Activated naive CD8-positive, alpha-beta T cell treated with anti-CD3 and anti-CD28 coated beads, Interleukin-2, amount 50 U/mL, for 24 hours (primary cell): ENCODE results near the gene PRAMEF12.

Experiments used
- ATAC-seq: fragments of 150-1000 bp; cut with Tn5 transposase; one replicate; pipeline ENCODE4 v1.10.0; 2021
- DNase-seq: peaks from one replicate; pipeline ENCODE4 v3.0.0; 2021
- H3K27ac Mint-ChIP-seq: one replicate; pipeline ENCODE4 v1.8.0; 2021; ENCODE audit warnings: mild to moderate bottlenecking, mixed read lengths
- H3K27me3 Mint-ChIP-seq: one replicate; pipeline ENCODE4 v1.8.0; 2021; ENCODE audit warnings: mixed read lengths
- H3K36me3 Mint-ChIP-seq: one replicate; pipeline ENCODE4 v1.8.0; 2021; ENCODE audit warnings: low read depth, mixed read lengths
- H3K4me1 Mint-ChIP-seq: one replicate; pipeline ENCODE4 v1.8.0; 2021; ENCODE audit warnings: mixed read lengths
- H3K4me3 Mint-ChIP-seq: one replicate; pipeline ENCODE4 v1.8.0; 2021; ENCODE audit warnings: mild to moderate bottlenecking, moderate library complexity, mixed read lengths
- H3K9me3 Mint-ChIP-seq: one replicate; pipeline ENCODE4 v1.8.0; 2021; ENCODE audit warnings: mixed read lengths

The PRAMEF12 gene

DNA sequence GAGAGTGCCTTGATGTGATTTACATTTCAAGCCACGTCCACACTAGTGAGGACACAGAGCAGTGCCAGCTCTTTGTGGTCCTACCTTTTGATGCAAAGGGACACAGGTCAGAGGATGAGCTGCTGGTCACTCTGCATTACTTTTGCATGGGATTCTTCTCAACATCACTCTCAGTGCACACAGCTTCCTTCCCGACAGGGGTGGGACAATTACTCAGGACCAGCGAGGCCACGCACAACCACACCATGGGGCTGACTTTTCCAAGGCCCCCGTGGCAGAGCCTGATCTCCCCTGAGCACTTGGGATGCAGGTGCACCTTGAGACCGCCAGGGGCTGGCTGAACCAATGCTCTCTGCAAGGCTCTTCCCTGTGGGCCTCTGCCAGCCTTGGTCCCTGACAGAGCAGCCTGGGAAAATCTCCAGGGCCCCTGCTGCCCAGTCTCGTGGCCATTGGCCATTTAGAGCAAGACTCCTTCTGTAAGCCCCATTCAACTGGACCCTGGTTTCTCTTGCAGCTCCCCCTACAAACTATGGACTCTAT lies 13.2 kb upstream of the PRAMEF12 start:
- H3K4me1 Mint-ChIP-seq = no peaks in the 10 kb centered on the region
- no peak for DNase-seq
- ATAC-seq = no peak
- H3K4me3 Mint-ChIP-seq = no peak overlapping the region
- H3K27ac Mint-ChIP-seq = no peak overlapping the region
- H3K9me3 Mint-ChIP-seq = no peaks in the 10 kb centered on the region
- H3K27me3 Mint-ChIP-seq = peaks cover 10% of the 10 kb centered on the region
- H3K36me3 Mint-ChIP-seq = no peaks in the 10 kb centered on the region

DNA sequence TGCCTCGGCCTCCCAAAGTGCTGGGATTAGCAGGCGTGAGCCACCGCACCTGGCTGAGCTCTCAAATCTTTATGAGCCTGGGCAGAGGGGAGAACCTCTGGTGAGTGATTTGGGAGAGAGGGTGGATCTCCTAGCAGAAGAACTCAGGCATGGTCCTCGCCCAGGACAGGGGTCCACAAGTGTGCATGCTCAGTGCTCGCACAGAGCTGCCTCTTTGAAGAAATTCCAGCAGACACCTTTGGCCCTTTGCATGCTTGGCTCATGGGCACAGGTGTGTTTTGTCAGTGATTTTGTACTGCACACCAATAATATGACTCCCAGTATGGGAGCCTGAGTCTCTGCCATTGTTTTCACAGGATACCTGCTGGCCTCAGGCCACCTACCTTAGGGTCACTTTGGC lies 11.8 kb upstream of the PRAMEF12 start:
- H3K36me3 Mint-ChIP-seq = no peaks in the 10 kb centered on the region
- no peak overlapping the region for H3K27ac Mint-ChIP-seq
- H3K27me3 Mint-ChIP-seq = peaks cover 11% of the 10 kb centered on the region
- no peak for DNase-seq
- no peaks in the 10 kb centered on the region for H3K4me1 Mint-ChIP-seq
- ATAC-seq = no peak
- no peaks in the 10 kb centered on the region for H3K9me3 Mint-ChIP-seq
- H3K4me3 Mint-ChIP-seq = no peak overlapping the region

- peaks cover 10% of the 10 kb centered on the region for H3K27me3 Mint-ChIP-seq
- H3K36me3 Mint-ChIP-seq = no peaks in the 10 kb centered on the region
- H3K4me1 Mint-ChIP-seq = no peaks in the 10 kb centered on the region
- ATAC-seq = no peak
- no peaks in the 10 kb centered on the region for H3K9me3 Mint-ChIP-seq
- no peak overlapping the region for H3K4me3 Mint-ChIP-seq
- DNase-seq = no peak
- no peak overlapping the region for H3K27ac Mint-ChIP-seq
Measured at GRCh38 chr1:12762766-12763165, 10.8 kb upstream of the PRAMEF12 start.

DNA sequence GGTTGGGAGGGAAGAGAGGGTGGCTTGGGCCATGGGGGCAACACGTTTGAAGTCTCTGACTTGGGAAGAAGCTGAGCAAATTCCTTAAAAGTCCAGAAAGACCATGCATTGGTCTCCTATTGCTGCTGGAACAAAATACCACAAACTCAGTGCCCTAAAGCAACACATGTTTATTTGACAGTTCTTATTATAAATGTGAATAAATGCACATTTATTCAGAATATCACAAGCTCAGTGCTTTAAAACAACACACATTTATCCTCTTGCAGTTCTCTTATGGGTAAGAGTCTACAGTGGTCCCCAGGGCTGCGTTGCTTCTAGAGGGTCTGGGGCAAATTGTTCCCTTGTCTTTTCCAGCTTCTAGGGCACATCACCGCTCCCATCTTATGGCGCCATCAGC lies 10.1 kb upstream of the PRAMEF12 start:
- ATAC-seq (no peak), DNase-seq (no peak)
- Mint-ChIP-seq H3K27me3 (peaks cover 9% of the 10 kb centered on the region), H3K27ac (no peak overlapping the region), H3K36me3 (no peaks in the 10 kb centered on the region), H3K4me1 (no peaks in the 10 kb centered on the region), H3K9me3 (no peaks in the 10 kb centered on the region), H3K4me3 (no peak overlapping the region)

DNA sequence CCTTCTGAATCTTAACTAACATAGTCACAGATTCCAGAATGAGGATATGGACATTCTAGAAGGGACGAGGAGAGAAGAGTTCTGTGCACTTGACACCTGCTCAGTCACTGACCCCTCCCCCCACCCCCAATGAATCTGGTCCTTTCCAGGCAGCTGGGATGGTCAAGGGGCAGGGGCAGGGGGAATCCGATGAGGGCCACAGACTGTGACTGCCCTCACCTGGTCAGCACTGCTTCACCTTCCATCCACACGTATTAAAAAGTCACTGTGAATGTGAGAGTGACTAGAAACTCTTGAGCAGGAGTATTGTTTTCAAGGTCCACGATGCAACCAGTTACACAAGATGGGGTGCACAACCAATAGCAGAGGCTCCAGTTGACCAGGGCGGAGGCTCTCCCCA lies 9.5 kb upstream of the PRAMEF12 start:
- Mint-ChIP-seq H3K27me3 (peaks cover 9% of the 10 kb centered on the region), H3K9me3 (no peaks in the 10 kb centered on the region), H3K4me3 (no peak overlapping the region), H3K27ac (no peak overlapping the region), H3K4me1 (no peaks in the 10 kb centered on the region), H3K36me3 (no peaks in the 10 kb centered on the region)
- DNase-seq (no peak), ATAC-seq (no peak)

DNA sequence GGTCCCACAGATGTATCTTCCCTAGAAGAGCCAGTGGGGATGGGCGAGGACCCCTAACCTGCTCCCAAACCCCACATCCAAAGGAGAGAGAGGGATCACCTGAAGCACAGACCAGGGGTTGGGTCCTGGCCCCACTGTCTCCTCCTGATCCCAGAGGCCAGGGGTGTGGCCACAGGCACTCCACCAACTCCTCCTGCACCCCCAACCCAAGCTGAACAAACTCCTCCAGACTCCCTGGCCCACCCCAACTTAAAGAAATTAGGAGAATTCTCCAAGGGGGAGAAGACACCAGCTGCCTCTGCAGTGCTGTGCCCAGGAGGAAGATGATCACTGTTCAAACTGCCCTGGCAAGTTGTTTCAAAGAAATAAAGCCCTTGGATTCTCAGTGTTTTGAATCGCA lies 4.5 kb upstream of the PRAMEF12 start:
- H3K4me1 Mint-ChIP-seq = no peaks in the 10 kb centered on the region
- H3K36me3 Mint-ChIP-seq = no peaks in the 10 kb centered on the region
- ATAC-seq (no peak), DNase-seq (no peak)
- peaks cover 16% of the 10 kb centered on the region for H3K27me3 Mint-ChIP-seq
- no peak overlapping the region for H3K27ac Mint-ChIP-seq
- H3K9me3 Mint-ChIP-seq = no peaks in the 10 kb centered on the region
- H3K4me3 Mint-ChIP-seq = no peak overlapping the region

DNA sequence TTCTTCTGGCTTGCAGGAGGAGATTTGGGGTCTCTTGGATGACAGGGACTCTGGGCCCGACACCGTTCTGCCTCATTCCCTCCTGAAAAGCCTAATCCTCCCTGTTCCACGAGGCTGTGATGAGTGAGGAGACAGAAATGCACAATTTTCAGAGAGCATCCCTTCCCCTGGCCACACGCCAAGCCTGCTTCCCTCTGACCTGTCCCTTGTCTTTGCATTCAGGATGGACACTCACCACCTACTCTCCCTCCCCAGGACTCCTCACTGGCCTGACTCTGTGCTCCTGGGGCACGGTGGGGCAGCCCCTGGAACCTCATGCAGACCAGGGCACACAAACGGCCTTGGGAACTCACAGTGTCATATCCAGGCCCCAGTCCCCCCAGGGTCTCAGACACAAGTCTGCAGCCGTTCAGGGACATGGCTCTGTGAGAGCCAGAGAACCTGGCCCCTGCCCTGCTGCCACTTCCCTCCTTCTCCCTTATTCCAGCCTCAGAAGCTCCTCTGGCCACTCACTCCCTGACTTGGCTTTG lies 3.5 kb upstream of the PRAMEF12 start:
- peaks cover 16% of the 10 kb centered on the region for H3K27me3 Mint-ChIP-seq
- ATAC-seq (no peak), DNase-seq (no peak)
- H3K4me3 Mint-ChIP-seq = no peak overlapping the region
- H3K4me1 Mint-ChIP-seq = no peaks in the 10 kb centered on the region
- no peak overlapping the region for H3K27ac Mint-ChIP-seq
- no peaks in the 10 kb centered on the region for H3K36me3 Mint-ChIP-seq
- H3K9me3 Mint-ChIP-seq = no peaks in the 10 kb centered on the region

DNA sequence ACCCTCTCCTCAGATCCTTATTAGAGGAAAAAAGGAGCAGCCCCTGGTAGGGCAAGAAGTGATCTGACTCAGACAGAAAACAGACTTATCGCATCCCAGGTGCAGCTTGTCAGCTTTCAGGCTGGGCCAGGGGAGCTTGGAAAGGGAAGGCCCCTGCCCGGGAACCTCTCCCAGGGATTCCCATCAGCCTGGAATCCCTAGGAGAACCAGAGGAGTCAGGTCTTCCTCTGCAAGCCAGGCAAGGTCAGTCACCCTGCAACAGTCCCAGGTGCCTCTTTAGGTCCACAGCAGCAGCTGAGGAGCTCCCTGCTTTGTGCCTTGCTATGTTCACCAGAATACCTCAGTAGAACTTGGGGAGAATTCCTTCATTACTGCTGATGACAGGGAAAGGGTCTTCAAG lies 2.9 kb upstream of the PRAMEF12 start:
- ATAC-seq (no peak), DNase-seq (no peak)
- Mint-ChIP-seq H3K27ac (no peak overlapping the region), H3K27me3 (peaks cover 13% of the 10 kb centered on the region), H3K4me1 (no peaks in the 10 kb centered on the region), H3K4me3 (no peak overlapping the region), H3K9me3 (no peaks in the 10 kb centered on the region), H3K36me3 (no peaks in the 10 kb centered on the region)

DNA sequence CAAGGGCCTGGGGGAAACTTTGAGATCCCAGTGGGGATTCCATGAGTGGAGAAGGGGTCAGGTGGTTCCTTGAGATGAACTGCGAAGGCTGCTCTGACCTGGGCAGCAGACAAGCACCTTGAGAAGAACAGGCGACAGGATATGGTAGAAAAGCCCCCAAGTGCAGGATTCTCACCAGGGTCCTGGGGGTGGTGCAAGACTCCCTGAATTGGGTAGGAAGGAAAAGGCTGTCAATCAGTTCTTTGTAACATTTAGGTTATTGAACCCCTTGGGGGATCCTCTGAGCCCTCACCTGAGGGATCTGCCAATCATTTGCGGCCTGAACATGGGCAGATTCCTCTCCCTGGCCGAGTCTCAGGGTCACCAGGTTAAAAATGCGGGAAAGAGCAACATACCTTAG lies 2.4 kb upstream of the PRAMEF12 start:
- no peak for ATAC-seq
- H3K9me3 Mint-ChIP-seq = no peaks in the 10 kb centered on the region
- no peaks in the 10 kb centered on the region for H3K36me3 Mint-ChIP-seq
- peaks cover 13% of the 10 kb centered on the region for H3K27me3 Mint-ChIP-seq
- H3K4me3 Mint-ChIP-seq = no peak overlapping the region
- no peak overlapping the region for H3K27ac Mint-ChIP-seq
- no peak for DNase-seq
- H3K4me1 Mint-ChIP-seq = no peaks in the 10 kb centered on the region

DNA sequence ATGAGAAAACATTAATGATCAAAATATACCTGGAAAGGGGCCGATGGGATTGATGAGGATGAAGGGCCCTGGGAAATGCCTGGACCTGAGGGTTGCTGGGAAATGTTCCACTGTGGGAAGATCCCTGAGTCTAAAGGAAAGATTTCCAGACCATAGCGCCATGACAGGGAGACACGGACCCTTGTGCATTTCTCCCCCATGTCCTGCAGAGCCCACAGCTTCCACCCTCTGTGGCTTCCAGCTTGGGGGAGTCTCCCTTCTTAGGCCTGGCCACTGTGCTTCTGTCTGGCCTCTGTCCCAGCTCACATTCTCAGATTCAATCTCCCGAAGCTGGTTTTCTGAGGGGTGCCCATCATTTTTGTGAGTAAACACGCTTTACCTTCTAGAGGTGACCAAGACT lies 1.0 kb upstream of the PRAMEF12 start:
- Mint-ChIP-seq H3K4me1 (no peaks in the 10 kb centered on the region), H3K27me3 (peaks cover 15% of the 10 kb centered on the region), H3K36me3 (no peaks in the 10 kb centered on the region), H3K4me3 (no peak overlapping the region), H3K9me3 (no peaks in the 10 kb centered on the region), H3K27ac (no peak overlapping the region)
- DNase-seq (no peak), ATAC-seq (no peak)

DNA sequence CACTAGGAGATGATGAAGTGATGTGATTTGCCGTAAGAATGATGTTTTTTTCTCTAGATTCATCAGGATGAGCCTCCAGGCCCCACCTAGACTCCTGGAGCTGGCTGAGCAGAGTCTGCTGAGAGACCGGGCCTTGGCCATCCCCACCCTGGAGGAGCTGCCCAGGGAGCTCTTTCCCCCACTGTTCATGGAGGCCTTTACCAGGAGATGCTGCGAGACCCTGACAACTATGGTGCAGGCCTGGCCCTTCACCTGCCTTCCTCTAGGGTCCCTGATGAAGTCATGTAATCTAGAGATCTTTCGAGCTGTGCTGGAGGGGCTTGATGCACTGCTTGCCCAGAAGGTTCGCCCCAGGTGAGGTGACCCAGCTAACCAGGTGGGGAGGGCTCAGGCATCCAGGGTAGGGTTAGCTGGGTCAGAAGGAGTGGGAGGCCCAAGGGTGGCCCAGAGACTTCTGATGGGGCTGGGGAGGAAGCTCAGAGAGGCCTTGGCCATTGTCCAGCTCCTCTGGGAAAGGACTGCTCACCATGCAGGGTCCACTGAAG lies 1.3 kb downstream of the PRAMEF12 start:
- no peaks in the 10 kb centered on the region for H3K9me3 Mint-ChIP-seq
- DNase-seq (no peak), ATAC-seq (no peak)
- peaks cover 11% of the 10 kb centered on the region for H3K27me3 Mint-ChIP-seq
- no peak overlapping the region for H3K4me3 Mint-ChIP-seq
- no peaks in the 10 kb centered on the region for H3K4me1 Mint-ChIP-seq
- no peaks in the 10 kb centered on the region for H3K36me3 Mint-ChIP-seq
- H3K27ac Mint-ChIP-seq = no peak overlapping the region

DNA sequence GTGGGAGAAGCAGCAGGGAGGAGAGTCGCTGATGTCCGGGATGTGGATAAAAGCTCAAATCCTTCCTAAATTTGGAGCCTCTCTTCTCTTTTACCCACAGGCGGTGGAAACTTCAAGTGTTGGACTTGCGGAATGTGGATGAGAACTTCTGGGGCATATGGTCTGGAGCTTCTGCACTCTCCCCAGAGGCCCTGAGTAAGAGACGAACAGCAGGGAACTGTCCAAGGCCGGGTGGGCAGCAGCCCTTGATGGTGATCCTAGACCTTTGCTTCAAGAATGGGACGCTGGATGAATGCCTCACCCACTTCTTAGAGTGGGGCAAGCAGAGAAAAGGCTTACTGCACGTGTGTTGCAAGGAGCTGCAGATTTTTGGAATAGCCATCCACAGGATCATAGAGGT lies 1.9 kb downstream of the PRAMEF12 start:
- H3K27me3 Mint-ChIP-seq = peaks cover 6% of the 10 kb centered on the region
- H3K4me1 Mint-ChIP-seq = no peaks in the 10 kb centered on the region
- no peaks in the 10 kb centered on the region for H3K9me3 Mint-ChIP-seq
- H3K4me3 Mint-ChIP-seq = no peak overlapping the region
- no peak for ATAC-seq
- no peak overlapping the region for H3K27ac Mint-ChIP-seq
- no peak for DNase-seq
- H3K36me3 Mint-ChIP-seq = no peaks in the 10 kb centered on the region

DNA sequence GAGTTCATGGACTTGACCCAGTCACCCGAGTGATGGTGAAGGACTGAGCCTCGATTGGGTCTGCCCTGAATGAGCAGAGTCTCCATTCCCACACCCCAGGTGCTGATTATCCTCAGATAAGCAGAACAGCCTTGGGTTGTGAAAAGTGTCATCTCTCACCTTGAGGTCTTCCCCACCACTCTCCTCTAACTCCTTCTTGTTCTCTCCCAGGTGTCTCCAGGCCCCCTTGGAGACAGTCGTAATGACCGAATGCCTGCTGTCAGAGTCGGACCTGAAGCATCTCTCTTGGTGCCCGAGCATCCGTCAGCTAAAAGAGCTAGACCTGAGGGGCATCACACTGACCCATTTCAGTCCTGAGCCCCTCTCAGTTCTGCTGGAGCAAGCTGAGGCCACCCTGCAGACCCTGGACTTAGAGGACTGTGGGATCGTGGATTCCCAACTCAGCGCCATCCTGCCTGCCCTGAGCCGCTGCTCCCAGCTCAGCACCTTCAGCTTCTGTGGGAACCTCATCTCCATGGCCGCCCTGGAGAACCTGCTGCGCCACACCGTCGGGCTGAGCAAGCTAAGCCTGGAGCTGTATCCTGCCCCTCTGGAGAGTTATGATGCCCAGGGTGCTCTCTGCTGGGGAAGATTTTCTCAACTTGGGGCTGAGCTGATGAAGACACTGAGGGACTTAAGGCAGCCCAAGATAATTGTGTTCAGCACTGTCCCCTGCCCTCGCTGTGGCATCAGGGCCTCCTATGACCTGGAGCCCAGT lies 3.4 kb downstream of the PRAMEF12 start:
- ATAC-seq = no peak
- Mint-ChIP-seq H3K27ac (no peak overlapping the region), H3K9me3 (no peaks in the 10 kb centered on the region), H3K27me3 (peaks cover 6% of the 10 kb centered on the region), H3K4me1 (no peaks in the 10 kb centered on the region), H3K36me3 (no peaks in the 10 kb centered on the region), H3K4me3 (no peak overlapping the region)
- DNase-seq = no peak

DNA sequence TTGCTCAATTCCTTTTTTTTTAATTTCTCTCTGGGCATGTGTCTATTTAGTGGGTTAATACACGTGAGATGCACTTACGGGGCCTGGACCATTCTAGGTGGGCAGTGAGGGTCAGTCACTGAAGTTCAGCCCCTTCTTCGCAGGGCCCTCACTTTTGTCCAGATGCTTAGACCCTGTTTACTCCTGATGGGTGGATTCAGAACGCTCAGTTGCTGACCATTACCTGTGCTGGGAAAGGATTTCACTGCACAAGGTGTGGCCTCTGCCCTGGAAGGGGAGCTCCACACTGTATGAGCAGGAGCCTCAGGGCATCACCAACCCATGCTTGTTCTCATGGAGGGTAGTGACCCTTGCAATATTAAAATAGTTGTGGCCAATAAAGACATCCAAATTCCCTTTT lies 4.5 kb downstream of the PRAMEF12 start:
- DNase-seq = no peak
- Mint-ChIP-seq H3K4me1 (no peaks in the 10 kb centered on the region), H3K9me3 (no peaks in the 10 kb centered on the region), H3K4me3 (no peak overlapping the region), H3K36me3 (no peaks in the 10 kb centered on the region), H3K27me3 (peaks cover 3% of the 10 kb centered on the region), H3K27ac (no peak overlapping the region)
- no peak for ATAC-seq

DNA sequence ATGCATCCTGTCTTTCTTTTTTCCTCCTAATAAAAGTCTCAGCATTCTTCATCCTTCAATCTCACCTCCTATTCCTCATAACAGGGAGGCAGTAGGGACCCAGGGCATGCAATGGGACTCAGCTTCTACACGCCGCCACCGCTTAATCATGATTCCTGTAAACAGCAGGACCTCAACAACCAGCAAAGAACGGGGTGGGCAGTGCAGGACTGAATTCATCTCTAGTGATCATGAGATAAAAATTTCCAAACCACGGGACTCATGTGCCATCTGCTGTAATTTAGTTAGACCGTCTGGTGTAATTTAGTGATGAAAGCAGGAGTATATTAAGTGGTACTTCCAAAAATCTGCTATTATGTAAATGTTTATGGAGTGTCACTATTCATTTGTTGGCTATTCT lies 5.4 kb downstream of the PRAMEF12 start:
- no peaks in the 10 kb centered on the region for H3K4me1 Mint-ChIP-seq
- DNase-seq (no peak), ATAC-seq (no peak)
- peaks cover 3% of the 10 kb centered on the region for H3K27me3 Mint-ChIP-seq
- no peaks in the 10 kb centered on the region for H3K36me3 Mint-ChIP-seq
- no peaks in the 10 kb centered on the region for H3K9me3 Mint-ChIP-seq
- no peak overlapping the region for H3K4me3 Mint-ChIP-seq
- H3K27ac Mint-ChIP-seq = no peak overlapping the region
